ENCODE results near the gene AFG1L.
"Not testable (repeated sequence)": the region's sequence is repeated elsewhere in the genome, so short reads cannot be mapped to it uniquely, and the experiment has no call there.

AFG1L gene

GRCh38 chr6:108355120-108355519 is 60.3 kb downstream of the AFG1L start:
- no peak for DNase-seq

DNA sequence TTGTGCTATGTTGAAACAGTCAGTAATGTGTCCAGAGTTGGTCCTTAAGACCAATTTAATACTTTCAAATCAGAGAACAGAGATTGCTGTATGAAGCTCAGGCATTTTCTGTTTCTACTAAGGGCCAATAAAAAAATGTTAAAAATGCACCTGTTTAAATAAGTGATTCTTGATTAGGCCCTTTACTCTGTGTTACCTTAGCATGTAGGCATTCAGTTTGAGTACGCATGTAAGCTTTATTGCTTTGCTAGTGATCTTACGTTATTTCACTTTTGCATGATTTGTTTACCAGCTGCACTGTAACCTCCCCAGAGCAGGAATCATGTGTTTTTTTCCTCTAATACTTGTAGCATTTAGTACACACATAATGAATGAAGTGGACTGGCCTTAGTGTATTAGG is 61.0 kb downstream of the AFG1L start:
- DNase-seq: no peak

DNA sequence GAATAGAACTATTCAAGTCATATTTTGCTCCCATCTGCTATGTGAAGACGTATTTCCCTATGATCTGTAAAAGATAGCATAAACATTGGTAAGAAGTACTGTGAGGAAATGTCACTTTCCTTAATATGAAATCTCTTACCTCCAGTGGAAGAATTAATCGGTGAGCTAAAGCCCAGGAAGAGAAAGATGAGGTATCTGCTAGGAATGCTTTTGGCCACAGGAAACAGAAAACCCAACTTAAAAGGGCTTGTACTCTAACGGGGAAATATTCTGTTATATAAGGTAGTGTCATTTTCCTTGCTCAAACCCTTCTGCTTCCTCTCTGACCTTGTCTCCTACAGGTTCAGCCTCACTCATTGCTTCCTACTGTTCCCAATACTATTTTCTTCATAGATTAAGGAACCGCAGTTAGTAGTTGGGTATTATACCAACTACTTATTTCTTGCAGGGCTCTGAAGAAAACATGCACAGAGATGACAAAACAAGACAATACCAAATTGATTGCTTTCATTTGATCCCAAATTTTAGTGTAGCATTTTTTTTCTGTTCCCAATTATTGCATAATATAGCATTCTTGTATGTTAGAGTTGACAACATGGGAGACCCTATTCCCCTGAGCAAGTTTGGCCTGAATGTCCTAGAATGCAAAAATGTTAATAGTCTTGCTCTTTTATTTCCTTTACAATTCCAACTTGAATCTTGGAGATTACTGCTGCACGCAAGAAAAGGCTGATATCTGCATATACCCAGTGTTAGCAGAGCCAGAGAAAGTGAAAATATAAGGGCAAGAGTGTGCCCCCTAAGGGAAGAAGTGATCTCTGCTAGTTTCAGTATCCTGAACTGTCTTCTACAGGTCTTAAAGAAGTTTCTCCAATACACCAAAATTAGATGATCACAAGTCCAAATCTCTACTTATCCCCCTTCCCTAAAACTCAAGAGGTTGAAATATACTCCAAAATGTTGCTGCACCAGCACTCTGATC is 65.3 kb downstream of the AFG1L start:
- no peak for DNase-seq

DNA sequence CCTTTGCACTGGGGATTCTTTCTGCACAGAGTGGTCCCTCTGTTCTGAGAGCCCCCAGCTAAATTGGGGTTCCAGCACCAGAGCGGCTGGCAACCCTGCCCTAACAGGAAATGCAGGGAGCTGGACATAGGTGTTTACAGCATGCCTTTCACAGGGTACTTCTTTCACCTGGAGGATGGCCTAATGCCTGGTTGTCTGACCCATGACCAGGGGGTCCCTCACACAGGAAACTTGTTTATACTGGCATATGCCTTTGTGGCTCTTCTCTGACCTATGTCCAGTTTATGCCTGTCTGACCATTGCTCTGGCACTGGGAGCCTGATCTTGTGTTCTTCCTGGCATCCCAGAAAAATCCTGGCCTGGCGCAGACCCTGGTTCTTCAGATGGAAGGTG is 66.1 kb downstream of the AFG1L start:
- DNase-seq: no peak

- no peak for DNase-seq
Observed at GRCh38 chr6:108361312-108361932, 66.6 kb downstream of the AFG1L start.

- DNase-seq: no peak
Observed at GRCh38 chr6:108362455-108362854, 67.6 kb downstream of the AFG1L start.

DNA sequence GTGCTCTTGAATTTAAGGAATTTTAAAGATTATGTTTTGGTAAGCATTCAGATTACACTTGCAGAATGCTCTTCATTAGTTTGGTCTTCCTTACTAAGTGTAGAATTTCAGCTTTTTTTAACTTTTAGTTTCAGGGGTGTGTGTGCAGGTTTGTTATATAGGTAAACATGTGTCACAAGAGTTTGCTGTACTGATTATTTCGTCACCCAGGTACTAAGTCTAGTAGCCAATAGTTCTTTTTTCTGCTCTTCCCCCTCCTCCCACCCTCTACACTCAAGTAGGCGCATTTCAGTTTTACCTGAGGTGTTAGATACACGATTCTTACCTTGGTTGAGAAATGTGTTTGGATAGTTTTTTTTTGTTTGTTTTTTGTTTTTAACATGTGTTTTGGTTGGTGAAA is 68.3 kb downstream of the AFG1L start:
- no peak for DNase-seq

GRCh38 chr6:108363889-108364313 is 69.0 kb downstream of the AFG1L start:
- no peak for DNase-seq

DNA sequence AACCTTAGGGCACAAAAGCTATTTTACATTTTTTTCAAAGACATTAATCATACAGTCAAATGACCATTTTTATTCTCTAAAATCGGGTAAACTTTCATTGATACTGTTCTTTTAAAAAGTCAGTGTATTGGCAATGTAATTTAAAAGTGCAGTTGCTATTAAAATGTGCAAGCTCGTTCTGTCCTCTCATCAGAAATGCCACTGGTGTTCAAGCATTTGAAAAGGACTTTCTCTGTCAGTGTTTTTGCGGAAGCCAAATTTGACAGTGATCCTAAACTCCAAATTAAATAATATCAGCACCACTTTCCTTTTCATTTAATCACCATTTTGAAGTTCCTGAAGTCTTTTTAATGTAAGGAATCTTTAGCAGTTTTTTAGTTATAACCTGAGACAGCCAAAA is 69.6 kb downstream of the AFG1L start:
- DNase-seq: no peak

DNA sequence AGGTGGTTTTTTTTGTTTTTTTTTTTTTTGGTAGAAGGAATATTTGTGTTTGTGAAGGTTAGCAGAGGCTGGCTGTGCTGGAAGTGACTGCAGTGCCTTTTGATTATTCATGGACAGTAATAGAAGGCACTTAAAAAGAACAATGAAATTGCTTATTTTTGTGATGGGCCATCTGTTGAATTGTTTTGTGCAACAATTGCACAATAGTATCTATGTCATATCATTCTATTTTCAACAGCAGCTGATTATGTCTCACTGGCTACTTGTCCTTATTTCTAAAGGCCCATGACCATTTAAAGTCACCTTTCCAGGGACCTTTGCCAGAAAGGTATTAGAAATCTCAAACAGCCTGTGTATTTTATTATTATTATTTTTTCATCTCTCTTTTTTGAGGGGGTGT is 70.6 kb downstream of the AFG1L start:
- DNase-seq: peak; percentile 29 to 53

GRCh38 chr6:108366236-108366635 is 71.4 kb downstream of the AFG1L start:
- DNase-seq: no peak

- DNase-seq: no peak
Observed at GRCh38 chr6:108368431-108369030, 73.7 kb downstream of the AFG1L start.

- no peak for DNase-seq
Observed at GRCh38 chr6:108380876-108381275, 86.0 kb downstream of the AFG1L start.

DNA sequence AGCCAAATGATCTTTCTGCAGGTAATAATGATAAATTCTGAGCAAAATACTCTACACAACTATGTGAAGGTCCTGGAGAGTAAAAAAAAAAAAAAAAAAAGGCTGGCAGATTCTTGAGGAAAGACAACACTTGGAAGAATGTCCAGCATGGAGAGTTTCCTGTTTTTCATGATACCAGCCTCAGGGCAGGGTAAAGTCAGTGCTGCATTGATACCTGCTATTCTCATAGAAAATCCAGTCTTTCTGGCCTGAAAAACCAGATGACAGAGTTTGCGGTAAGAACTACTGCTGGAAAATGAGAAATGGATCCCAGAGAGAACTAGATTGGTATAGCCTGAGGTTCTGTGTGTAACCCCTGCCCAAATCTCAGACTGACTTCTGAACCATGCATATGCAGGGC is 89.1 kb downstream of the AFG1L start:
- DNase-seq: no peak

DNA sequence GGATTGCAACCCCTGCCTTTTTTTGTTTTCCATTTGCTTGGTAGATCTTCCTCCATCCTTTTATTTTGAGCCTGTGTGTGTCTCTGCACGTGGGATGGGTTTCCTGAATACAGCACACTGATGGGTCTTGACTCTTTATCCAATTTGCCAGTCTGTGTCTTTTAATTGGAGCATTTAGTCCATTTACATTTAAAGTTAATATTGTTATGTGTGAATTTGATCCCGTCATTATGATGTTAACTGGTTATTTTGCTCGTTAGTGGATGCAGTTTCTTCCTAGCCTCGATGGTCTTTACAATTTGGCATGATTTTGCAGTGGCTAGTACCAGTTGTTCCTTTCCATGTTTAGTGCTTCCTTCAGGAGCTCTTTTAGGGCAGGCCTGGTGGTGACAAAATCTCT is 94.3 kb downstream of the AFG1L start:
- not testable (repeated sequence) for DNase-seq

- no peak for DNase-seq
Observed at GRCh38 chr6:108395297-108395696, 100.4 kb downstream of the AFG1L start.

GRCh38 chr6:108403236-108403635 is 108.4 kb downstream of the AFG1L start:
- no peak for DNase-seq

DNA sequence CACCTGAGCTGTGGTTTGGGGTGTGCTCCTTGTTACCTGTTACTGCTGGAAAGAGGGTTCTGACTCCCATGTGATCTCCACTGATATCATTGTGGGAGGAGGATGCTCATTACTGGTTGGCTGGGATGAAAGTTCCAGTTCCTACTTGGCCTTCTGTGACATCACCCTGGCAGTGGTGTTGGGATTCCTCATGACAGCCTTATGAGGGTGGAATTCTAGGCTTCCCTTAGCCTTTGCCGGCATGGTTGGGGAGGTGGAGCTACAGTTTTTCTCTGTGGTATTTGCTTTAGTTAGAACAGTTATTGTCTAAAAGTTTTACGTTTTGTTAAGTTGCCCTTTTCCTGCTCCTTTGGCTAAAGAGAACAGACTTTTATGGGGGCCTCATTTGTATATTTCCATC is 112.1 kb downstream of the AFG1L start:
- no peak for DNase-seq

GRCh38 chr6:108407904-108408827 is 113.3 kb downstream of the AFG1L start:
- DNase-seq: no peak

DNA sequence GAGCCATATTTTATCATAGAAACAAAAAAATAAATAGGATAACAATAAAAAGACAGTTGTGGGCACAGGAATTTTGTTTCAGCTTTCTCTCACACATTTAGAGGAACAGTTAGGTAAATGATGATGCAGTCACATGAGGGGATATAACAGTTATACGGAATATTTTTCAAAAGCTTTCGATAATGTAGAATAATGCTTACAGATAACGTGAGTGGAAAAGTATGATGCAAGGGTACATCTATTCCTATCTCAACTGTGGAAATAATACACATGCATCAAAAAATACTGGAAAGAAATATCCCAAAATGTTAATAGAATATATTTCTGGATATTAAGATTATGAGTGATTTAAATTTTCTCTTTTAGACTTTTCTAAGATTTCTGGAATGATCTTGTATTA is 114.0 kb downstream of the AFG1L start:
- DNase-seq: no peak

GRCh38 chr6:108416047-108416833 is 121.4 kb downstream of the AFG1L start:
- DNase-seq: not testable (repeated sequence)

DNA sequence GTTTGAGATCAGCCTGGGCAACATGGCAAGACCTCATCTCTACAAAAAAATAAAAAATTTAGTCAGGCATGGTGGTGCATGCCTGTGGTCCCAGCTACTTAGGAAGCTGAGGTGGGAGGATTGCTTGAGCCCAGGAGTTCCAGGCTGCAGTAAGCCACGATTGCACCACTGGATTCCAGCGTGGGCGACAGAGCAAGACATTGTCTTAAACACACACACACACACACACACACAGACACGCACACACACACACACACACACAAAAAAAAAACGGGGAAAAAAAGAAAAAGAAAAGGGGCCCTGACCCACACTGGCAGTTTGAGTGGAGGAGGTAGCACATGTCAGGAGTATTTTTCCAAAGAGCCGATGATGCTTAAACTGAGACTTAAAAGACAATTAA is 122.2 kb downstream of the AFG1L start:
- DNase-seq: no peak
